GM23338 (cell line): ENCODE measurements around the gene LUC7L. TPM values are rescaled to one million over a fixed set of nuclear protein-coding genes. Genes with fewer than 3 reads are reported as not detected.
"Not testable (repeated sequence)": the region's sequence is repeated elsewhere in the genome, so short reads cannot be mapped to it uniquely, and the experiment has no call there.

ENCODE experiments used
- ATAC-seq: fragments of 200-7000 bp; cut with Tn5 transposase; 3 replicates; pipeline ENCODE4 v1.9.1; 2020
- DNase-seq: peaks from one replicate; pipeline ENCODE4 v3.0.0-alpha.2; 2015; ENCODE audit warnings: low spot score
- H2AFZ ChIP-seq: fragments of 200-600 bp; sonication (generic); 2 replicates; pipeline ENCODE4 v1.8.0; 2016; ENCODE audit warnings: antibody characterized with exemption, mild to moderate bottlenecking, moderate library complexity
- H3F3A ChIP-seq: fragments of 200-600 bp; sonication (generic); replicated peaks from 2 replicates; pipeline ENCODE4 v1.8.0; 2017; ENCODE audit warnings: antibody characterized with exemption, mixed run types, low read depth
- H3K27ac ChIP-seq: fragments of 200-600 bp; sonication (generic); 2 replicates; pipeline ENCODE4 v1.6.1; 2016; ENCODE audit warnings: low read depth
- H3K27me3 ChIP-seq: fragments of 200-600 bp; sonication (generic); 2 replicates; pipeline ENCODE4 v1.8.0; 2016; ENCODE audit warnings: mild to moderate bottlenecking, mixed run types, moderate library complexity; ENCODE audit not compliant: insufficient read depth
- H3K36me3 ChIP-seq: fragments of 200-600 bp; sonication (generic); 2 replicates; pipeline ENCODE4 v1.8.0; 2016; ENCODE audit warnings: mild to moderate bottlenecking; ENCODE audit not compliant: insufficient read depth
- H3K4me1 ChIP-seq: fragments of 200-600 bp; sonication (generic); 2 replicates; pipeline ENCODE4 v1.8.0; 2016; ENCODE audit warnings: mild to moderate bottlenecking, moderate library complexity; ENCODE audit not compliant: insufficient read depth
- H3K4me2 ChIP-seq: fragments of 200-600 bp; sonication (generic); 2 replicates; pipeline ENCODE4 v1.7.1; 2017; ENCODE audit warnings: mixed run types
- H3K4me3 ChIP-seq: fragments of 200-600 bp; sonication (generic); 2 replicates; pipeline ENCODE4 v1.6.1; 2016; ENCODE audit warnings: mixed run types
- H3K79me2 ChIP-seq: fragments of 200-600 bp; sonication (generic); replicated peaks from 2 replicates; pipeline ENCODE4 v1.8.0; 2017; ENCODE audit warnings: mild to moderate bottlenecking; ENCODE audit not compliant: insufficient read depth
- H3K9me2 ChIP-seq: fragments of 200-600 bp; sonication (generic); 2 replicates; pipeline ENCODE4 v1.8.0; 2017; ENCODE audit not compliant: insufficient read depth
- H4K20me1 ChIP-seq: fragments of 200-600 bp; sonication (generic); replicated peaks from 2 replicates; pipeline ENCODE4 v1.8.0; 2017; ENCODE audit warnings: mild to moderate bottlenecking; ENCODE audit not compliant: insufficient read depth
- H3K27ac Mint-ChIP-seq: 2 replicates; pipeline ENCODE4 v1.8.0; 2020; ENCODE audit warnings: inconsistent platforms, mild to moderate bottlenecking, moderate library complexity, mixed read lengths
- H3K27me3 Mint-ChIP-seq: 3 replicates; pipeline ENCODE4 v1.8.0; 2022; ENCODE audit warnings: low read depth, mild to moderate bottlenecking, moderate library complexity, mixed read lengths, inconsistent platforms; ENCODE audit not compliant: insufficient read depth, poor library complexity
- H3K36me3 Mint-ChIP-seq: 3 replicates; pipeline ENCODE4 v1.8.0; 2021; ENCODE audit warnings: low read depth, mild to moderate bottlenecking, inconsistent platforms, moderate library complexity, mixed read lengths
- H3K4me1 Mint-ChIP-seq: 3 replicates; pipeline ENCODE4 v1.8.0; 2020; ENCODE audit warnings: mild to moderate bottlenecking, inconsistent platforms, mixed read lengths
- H3K4me3 Mint-ChIP-seq: 3 replicates; pipeline ENCODE4 v1.8.0; 2021; ENCODE audit warnings: moderate library complexity, mild to moderate bottlenecking, inconsistent platforms, mixed read lengths
- H3K9me3 Mint-ChIP-seq: 3 replicates; pipeline ENCODE4 v1.8.0; 2020; ENCODE audit warnings: moderate library complexity, mild to moderate bottlenecking, inconsistent platforms, mixed read lengths
- EZH2phosphoT487 ChIP-seq: fragments of 200-600 bp; sonication (generic); IDR thresholded peaks from one replicate; pipeline ENCODE4 v1.8.1; 2018; ENCODE audit warnings: antibody characterized with exemption; ENCODE audit not compliant: unreplicated experiment
- ZNF331 ChIP-seq: fragments of 250-450 bp; sonication (Bioruptor Pico); IDR thresholded peaks from 2 replicates; pipeline ENCODE4 v1.5.0; 2020; ENCODE audit warnings: low read depth, mild to moderate bottlenecking, moderate library complexity
- polyA plus RNA-seq: library from polyadenylated mRNA; unstranded; fragments of >200 nt; fragmentation: Nextera tagmentation; extraction: Ambion mirVana; gene quantifications from 2 replicates; pipeline ENCODE4 v1.2.1, GENCODE V29; 2016
- total RNA-seq: library from RNA; depleted of rRNA; stranded (reverse); fragments of >200 nt; shearing (Covaris generic); gene quantifications from 2 replicates; pipeline ENCODE4 v1.2.3, GENCODE V29; 2014
- TF ChIP-seq, protein P1 (sequence below): IDR thresholded peaks from one replicate; pipeline ENCODE4 v1.6.1; 2018; ENCODE audit warnings: antibody characterized with exemption; ENCODE audit not compliant: unreplicated experiment
- TF ChIP-seq, protein P2 (sequence below): fragments of 250-450 bp; sonication (Bioruptor Pico); IDR thresholded peaks from 2 replicates; pipeline ENCODE4 v1.5.0; 2020; ENCODE audit warnings: mild to moderate bottlenecking, moderate library complexity
- TF ChIP-seq, protein P3 (sequence below): IDR thresholded peaks from 2 replicates; pipeline ENCODE4 v1.6.1; 2016; ENCODE audit warnings: antibody characterized with exemption

Gene LUC7L
- total and polyA plus RNA-seq, 2 experiments from 2014 or later = 114 to 151 TPM

DNA sequence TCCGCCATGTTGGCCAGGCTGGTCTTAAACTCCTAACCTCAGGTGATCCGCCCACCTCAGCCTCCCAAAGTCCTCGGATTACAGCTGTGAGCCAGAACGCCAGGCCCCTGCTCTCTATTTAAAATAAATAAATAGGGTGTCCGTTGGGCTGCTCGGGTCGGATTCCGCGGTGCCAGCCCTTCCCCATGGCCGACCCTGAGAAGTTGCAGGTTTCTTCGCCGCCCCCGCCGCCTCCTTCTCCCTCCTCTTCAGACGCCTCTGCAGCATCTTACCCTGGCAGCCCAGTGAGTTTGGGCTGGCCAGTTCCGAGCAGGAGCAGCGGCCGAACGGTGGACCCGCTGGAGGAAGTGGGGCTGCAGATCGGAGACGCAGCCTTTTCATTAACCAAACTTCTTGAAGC, 1.7 kb upstream of the LUC7L start (continued):
- TF ChIP-seq, protein P1, sequence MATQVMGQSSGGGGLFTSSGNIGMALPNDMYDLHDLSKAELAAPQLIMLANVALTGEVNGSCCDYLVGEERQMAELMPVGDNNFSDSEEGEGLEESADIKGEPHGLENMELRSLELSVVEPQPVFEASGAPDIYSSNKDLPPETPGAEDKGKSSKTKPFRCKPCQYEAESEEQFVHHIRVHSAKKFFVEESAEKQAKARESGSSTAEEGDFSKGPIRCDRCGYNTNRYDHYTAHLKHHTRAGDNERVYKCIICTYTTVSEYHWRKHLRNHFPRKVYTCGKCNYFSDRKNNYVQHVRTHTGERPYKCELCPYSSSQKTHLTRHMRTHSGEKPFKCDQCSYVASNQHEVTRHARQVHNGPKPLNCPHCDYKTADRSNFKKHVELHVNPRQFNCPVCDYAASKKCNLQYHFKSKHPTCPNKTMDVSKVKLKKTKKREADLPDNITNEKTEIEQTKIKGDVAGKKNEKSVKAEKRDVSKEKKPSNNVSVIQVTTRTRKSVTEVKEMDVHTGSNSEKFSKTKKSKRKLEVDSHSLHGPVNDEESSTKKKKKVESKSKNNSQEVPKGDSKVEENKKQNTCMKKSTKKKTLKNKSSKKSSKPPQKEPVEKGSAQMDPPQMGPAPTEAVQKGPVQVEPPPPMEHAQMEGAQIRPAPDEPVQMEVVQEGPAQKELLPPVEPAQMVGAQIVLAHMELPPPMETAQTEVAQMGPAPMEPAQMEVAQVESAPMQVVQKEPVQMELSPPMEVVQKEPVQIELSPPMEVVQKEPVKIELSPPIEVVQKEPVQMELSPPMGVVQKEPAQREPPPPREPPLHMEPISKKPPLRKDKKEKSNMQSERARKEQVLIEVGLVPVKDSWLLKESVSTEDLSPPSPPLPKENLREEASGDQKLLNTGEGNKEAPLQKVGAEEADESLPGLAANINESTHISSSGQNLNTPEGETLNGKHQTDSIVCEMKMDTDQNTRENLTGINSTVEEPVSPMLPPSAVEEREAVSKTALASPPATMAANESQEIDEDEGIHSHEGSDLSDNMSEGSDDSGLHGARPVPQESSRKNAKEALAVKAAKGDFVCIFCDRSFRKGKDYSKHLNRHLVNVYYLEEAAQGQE = no peak
- TF ChIP-seq EZH2phosphoT487 = no peak
- TF ChIP-seq, protein P2, sequence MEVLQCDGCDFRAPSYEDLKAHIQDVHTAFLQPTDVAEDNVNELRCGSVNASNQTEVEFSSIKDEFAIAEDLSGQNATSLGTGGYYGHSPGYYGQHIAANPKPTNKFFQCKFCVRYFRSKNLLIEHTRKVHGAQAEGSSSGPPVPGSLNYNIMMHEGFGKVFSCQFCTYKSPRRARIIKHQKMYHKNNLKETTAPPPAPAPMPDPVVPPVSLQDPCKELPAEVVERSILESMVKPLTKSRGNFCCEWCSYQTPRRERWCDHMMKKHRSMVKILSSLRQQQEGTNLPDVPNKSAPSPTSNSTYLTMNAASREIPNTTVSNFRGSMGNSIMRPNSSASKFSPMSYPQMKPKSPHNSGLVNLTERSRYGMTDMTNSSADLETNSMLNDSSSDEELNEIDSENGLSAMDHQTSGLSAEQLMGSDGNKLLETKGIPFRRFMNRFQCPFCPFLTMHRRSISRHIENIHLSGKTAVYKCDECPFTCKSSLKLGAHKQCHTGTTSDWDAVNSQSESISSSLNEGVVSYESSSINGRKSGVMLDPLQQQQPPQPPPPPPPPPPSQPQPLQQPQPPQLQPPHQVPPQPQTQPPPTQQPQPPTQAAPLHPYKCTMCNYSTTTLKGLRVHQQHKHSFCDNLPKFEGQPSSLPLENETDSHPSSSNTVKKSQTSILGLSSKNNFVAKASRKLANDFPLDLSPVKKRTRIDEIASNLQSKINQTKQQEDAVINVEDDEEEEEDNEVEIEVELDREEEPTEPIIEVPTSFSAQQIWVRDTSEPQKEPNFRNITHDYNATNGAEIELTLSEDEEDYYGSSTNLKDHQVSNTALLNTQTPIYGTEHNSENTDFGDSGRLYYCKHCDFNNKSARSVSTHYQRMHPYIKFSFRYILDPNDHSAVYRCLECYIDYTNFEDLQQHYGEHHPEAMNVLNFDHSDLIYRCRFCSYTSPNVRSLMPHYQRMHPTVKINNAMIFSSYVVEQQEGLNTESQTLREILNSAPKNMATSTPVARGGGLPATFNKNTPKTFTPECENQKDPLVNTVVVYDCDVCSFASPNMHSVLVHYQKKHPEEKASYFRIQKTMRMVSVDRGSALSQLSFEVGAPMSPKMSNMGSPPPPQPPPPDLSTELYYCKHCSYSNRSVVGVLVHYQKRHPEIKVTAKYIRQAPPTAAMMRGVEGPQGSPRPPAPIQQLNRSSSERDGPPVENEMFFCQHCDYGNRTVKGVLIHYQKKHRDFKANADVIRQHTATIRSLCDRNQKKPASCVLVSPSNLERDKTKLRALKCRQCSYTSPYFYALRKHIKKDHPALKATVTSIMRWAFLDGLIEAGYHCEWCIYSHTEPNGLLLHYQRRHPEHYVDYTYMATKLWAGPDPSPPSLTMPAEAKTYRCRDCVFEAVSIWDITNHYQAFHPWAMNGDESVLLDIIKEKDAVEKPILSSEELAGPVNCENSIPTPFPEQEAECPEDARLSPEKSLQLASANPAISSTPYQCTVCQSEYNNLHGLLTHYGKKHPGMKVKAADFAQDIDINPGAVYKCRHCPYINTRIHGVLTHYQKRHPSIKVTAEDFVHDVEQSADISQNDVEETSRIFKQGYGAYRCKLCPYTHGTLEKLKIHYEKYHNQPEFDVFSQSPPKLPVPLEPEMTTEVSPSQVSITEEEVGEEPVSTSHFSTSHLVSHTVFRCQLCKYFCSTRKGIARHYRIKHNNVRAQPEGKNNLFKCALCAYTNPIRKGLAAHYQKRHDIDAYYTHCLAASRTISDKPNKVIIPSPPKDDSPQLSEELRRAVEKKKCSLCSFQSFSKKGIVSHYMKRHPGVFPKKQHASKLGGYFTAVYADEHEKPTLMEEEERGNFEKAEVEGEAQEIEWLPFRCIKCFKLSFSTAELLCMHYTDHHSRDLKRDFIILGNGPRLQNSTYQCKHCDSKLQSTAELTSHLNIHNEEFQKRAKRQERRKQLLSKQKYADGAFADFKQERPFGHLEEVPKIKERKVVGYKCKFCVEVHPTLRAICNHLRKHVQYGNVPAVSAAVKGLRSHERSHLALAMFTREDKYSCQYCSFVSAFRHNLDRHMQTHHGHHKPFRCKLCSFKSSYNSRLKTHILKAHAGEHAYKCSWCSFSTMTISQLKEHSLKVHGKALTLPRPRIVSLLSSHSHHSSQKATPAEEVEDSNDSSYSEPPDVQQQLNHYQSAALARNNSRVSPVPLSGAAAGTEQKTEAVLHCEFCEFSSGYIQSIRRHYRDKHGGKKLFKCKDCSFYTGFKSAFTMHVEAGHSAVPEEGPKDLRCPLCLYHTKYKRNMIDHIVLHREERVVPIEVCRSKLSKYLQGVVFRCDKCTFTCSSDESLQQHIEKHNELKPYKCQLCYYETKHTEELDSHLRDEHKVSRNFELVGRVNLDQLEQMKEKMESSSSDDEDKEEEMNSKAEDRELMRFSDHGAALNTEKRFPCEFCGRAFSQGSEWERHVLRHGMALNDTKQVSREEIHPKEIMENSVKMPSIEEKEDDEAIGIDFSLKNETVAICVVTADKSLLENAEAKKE (CRISPR knock-in tag) = no peak
- TF ChIP-seq, protein P3, sequence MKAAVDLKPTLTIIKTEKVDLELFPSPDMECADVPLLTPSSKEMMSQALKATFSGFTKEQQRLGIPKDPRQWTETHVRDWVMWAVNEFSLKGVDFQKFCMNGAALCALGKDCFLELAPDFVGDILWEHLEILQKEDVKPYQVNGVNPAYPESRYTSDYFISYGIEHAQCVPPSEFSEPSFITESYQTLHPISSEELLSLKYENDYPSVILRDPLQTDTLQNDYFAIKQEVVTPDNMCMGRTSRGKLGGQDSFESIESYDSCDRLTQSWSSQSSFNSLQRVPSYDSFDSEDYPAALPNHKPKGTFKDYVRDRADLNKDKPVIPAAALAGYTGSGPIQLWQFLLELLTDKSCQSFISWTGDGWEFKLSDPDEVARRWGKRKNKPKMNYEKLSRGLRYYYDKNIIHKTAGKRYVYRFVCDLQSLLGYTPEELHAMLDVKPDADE = no peak
- no peak for TF ChIP-seq ZNF331 (CRISPR knock-in tag)

DNA sequence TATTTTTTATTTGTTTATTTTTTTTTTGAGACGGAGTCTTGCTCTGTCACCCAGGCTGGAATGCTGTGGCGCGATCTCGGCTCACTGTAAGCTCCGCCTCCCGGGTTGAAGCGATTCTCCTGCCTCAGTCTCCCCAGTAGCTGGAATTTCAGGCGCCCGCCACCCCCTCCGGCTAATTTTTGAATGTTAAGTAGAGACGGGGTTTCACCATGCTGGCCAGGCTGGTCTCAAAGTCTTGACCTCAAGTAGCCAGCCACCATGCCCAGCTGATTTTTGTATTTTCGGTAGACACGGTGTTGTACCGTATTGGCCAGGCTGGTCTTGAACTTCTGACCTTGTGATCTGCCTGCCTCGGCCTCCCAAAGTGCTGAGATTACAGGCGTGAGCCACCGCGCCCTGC, 1.1 kb upstream of the LUC7L start:
- peaks cover 26% of the 10 kb centered on the region for H4K20me1 ChIP-seq
- peaks cover 11% of the 10 kb centered on the region for H3K4me1 ChIP-seq
- not testable (repeated sequence) for H3K27ac ChIP-seq, H3K9me2 ChIP-seq, H3K9me3 Mint-ChIP-seq, H3K27ac Mint-ChIP-seq, H3K27me3 ChIP-seq, H3K4me2 ChIP-seq, H3K27me3 Mint-ChIP-seq, ATAC-seq, H3K4me3 ChIP-seq, DNase-seq, H3K4me3 Mint-ChIP-seq
- Mint-ChIP-seq H3K4me1 (peaks cover 17% of the 10 kb centered on the region; the same call in 2 of the 3 replicates), H3K36me3 (peaks cover 32% of the 10 kb centered on the region)
- H3K79me2 ChIP-seq = peaks cover 37% of the 10 kb centered on the region
- peaks cover 25% of the 10 kb centered on the region; the same call in 1 of the 2 replicates for H3K36me3 ChIP-seq
- 0 out of 2 replicates have a peak overlapping the region, but pooled peaks have one; percentile 47 for H2AFZ ChIP-seq
- H3F3A ChIP-seq = peaks cover 25% of the 10 kb centered on the region
